NCI-H524 (cell line): ENCODE data around the gene SUPV3L1.
A peak's percentile ranks its signal among the peaks of the same experiment; 100 is the strongest.
"Not testable (repeated sequence)": the region's sequence is repeated elsewhere in the genome, so short reads cannot be mapped to it uniquely, and the experiment has no call there.

Experiments
- DNase-seq, 2 experiments: peaks; one replicate each; lab custom pipeline; 2025; lab: John Stamatoyannopoulos, UW

SUPV3L1 gene

DNA sequence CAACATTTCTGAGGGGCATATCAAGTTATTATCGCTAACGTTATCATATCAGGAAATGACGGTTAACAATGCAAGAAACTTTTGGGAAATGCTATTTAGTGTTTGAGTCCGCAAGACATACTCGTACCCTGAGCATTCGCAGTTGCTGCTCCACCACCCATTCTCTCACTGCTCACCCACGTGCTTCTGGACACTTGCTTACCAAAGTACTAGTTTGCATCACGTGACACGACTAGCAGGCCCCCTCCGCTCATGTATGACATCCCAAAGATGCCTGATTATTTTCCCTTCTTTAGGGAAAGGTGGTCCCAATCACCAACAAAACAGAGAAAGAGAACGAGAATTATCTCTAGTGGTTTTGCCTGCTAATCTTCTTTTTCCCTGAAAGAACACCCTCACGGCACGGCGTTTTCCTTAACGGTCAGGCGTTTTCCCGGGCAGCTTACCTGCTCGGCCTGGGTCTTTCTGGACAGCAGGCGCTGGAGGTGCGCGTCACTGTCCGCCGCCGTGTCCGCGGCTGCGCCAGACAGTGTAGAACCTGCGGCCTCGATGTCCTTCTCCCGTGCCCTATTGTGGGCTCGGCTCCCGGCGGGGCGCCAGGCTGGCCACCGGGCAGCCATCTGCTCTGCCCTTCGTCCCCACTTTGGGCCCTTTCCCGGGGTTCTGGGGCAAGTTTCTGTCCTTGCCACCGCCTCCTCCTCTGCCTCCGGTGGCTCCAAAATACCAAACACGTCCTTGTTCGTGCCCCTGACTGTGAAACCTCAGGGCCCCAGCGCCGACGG is at the start of gene SUPV3L1:
SUPV3L1 (plus strand) TSS at position 492 of the 782 bp plus-strand sequence; CDS start at position 550, 58 bp downstream.
- peak; percentile 64 to 84 for DNase-seq

DNA sequence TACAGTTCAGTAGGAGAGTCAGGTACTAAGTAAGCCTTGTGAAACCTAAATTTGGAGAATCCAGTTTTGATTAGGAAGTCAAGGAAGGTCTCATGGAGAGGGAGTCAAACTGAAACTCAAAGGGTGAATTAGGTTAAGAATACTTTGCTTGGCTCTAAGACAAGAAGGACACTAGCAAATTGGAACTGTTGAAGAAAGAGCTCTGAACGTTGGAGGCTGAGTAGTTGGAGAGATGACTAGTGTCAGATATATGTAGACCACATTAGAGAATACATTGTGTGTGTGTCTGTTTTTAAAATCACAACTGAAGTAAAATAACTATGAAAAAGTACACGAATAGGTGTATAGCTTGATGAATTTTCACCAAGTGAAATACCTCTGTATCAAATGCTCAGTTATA is 49.8 kb upstream of the SUPV3L1 start:
- no peak for DNase-seq

DNA sequence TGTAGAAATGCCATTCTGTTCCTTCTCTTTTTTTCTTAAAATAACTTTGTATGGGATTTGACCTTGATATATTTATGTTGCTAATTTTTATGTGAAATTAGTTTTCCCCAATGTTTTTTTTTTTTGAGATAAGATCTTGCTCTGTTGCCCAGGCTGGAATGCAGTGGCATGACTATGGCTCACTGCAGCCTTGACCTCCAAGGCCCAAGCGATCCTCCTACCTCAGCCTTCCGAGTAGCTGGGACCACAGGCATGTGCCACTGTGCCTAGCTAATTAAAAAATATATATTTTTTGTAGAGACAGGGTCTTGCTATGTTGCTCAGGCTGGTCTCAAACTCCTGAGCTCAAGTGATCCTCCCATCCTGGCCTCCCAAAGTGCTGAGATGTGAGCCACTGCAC is 40.1 kb upstream of the SUPV3L1 start:
- DNase-seq: no peak

DNA sequence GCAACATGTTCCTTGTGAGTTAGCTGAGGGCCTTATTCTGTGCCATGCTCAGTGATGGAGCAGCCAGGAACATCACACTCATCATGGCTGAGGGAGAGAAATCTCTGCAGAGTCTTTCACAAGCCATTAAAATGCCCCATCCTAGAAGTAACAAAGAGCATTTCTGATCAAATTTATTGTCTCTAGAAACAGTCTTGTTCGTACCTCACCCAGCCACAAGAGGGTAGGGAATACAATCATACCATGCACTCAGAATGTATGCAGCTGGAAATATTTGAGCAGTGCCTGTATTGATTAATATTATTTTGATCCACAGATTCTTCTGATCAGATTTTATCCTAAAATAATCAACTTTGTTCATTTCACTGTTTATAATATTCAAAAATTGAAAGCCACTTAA is 38.7 kb upstream of the SUPV3L1 start:
- no peak for DNase-seq

DNA sequence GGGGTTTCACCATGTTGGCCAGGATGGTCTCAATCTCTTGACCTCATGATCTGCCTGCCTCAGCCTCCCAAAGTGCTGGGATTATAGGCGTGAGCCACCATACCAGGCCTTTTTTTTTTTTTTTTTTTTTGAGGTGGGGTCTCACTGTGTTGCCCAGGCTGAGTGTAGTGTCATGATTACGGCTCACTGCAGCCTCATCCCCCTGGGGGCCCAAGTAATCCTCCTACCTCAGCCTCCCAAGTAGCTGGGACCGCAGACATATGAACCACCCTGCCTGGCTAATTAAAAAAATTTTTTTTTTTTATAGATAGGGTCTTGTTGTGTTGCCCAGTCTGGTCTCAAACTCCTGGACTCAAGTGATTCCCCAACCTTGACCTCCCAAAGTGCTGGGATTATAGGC is 38.0 kb upstream of the SUPV3L1 start:
- DNase-seq: not testable (repeated sequence)

DNA sequence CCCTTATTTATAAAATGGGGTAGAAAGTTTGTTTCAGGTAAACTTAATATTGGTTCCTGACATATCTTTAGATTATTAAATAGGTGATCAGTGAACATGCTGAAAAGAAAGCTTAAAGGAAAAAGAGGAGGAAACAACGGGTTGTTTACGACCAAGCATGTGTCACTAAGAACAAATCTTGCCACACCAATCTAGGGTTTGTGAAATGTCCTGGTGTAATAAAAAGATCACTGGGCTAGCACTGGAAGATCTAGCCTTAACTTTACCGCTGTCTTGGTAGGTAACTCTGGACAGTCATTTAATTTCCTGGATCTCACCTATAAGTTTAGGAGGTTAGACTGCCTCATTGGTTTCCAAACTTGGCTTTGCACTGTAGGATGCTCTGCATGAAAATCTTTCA is 37.1 kb upstream of the SUPV3L1 start:
- no peak for DNase-seq

DNA sequence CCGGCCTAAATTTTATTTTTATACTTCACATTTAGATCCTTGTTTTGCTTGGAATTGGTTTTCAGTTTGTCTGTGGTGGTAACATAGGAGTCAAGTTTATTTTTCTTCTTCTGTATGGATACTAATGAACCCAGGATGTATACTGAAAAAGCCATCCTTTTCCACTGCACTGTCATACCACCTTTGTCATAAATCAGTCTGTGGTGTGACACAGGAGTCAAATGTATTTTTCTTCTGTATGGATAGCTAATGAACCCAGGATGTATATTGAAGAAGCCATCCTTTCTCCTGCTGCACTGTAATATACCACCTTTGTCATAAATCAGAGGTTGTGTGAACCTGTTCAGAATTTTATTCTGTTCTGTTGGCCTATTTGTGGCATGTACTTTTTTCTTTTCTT is 34.7 kb upstream of the SUPV3L1 start:
- DNase-seq: no peak

DNA sequence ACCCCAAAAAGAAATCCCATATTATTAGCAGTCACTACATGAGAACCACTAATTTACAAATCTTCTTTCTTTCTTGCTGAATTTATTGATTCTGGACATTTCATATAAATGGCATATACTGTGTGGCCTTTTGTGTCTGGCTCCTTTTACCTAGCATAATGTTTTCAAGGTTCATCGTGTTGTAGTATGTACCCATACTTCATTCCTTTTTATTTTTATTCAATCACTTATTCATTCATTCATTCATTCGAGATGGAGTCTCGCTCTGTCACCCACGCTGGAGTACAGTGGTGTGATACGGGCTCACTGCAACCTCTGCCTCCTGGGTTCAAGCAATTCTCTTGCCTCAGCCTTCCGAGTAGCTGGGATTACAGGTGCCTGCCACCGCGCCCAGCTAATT is 34.2 kb upstream of the SUPV3L1 start:
- no peak for DNase-seq

DNA sequence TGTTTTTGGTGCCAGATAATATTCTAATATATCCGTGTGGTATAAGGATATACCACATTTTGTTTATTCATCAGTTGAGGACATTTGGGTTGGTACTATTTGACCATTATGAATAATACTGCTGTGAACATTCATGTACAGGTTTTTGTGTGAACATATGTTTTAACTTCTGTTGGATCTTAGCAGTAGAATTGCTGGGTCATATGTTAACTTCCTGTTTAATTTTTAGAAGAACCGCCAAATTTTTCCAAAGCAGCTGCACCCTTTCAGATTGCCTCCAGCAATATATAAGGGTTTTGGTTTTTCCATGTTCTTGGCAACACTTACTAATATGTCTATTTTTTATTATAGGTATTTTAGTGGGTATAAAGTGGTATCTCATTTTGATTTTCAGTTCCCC is 33.3 kb upstream of the SUPV3L1 start:
- no peak for DNase-seq

DNA sequence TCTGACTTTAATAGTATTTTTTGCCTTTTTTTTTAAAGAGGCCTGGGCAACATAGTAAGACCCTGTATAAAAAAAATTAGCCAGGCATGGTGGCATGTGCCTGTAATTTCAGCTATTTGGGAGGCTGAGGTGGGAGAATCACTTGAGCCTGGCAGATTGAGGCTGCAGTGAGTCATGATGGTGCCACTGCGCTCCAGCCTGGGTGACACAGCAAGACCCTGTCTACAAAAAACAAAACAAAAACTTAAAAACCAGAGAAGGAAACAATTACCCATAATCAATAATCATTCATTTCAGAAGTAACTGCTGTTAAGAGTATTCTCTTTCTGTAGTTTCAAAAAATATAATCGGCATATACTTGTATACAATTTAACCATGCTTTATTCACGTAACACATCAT is 28.1 kb upstream of the SUPV3L1 start:
- no peak for DNase-seq

DNA sequence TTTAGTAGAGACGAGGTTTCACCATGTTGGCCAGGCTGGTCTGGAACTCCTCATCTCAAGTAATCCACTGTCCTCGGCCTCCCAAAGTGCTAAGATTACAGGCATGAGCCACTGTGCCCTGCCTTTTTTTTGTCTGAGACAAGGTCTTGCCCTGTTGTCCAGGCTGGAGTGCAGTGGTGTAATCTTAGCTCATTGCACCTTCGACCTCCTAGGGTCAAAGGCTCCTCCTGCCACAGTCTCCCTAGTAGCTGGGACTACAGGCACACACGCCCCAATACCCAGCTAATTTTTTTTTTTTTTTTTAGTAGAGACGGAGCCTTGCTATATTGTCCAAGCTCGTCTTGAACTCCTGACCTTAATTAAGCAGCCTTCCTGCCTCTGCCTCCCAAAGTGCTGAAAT is 26.8 kb upstream of the SUPV3L1 start:
- no peak for DNase-seq

DNA sequence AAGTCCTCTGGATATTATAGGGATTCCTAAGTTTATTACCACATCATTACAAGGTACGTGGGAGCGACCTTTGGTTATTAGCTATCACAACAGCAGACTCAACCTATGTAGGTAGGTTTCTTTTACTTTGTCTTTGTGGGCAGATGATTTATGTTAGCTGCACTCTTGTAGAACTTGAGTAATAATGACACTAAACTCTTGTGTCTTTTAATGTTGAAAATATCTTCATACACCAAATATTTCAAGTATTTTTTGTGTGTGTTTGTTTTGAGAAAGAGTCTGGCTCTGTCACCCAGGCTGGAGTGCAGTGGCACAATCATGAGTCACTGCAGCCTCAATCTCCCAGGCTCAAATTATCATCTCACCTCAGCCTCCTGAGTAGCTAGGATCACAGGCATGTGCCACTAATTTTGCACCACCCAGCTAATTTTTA is 19.2 kb upstream of the SUPV3L1 start:
- no peak for DNase-seq

DNA sequence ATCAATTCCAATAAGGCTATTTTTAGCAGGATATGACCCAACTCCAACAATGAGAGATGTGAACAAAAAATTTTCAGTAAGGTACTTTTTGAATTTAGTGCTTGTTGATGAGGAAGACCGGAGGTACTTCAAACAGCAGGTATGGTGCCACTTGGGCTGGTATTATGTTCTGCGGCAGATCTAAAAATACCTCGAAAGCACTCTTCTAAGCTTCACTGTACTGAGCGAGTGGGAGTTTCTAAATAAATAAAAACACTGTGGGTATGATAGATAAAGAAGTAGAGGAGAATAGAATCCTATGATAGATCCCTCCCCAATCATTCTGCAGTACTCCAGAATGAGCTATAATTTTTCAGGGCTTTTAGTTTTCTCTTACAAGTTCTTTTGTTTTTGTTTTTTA is 11.5 kb upstream of the SUPV3L1 start:
- DNase-seq: no peak

DNA sequence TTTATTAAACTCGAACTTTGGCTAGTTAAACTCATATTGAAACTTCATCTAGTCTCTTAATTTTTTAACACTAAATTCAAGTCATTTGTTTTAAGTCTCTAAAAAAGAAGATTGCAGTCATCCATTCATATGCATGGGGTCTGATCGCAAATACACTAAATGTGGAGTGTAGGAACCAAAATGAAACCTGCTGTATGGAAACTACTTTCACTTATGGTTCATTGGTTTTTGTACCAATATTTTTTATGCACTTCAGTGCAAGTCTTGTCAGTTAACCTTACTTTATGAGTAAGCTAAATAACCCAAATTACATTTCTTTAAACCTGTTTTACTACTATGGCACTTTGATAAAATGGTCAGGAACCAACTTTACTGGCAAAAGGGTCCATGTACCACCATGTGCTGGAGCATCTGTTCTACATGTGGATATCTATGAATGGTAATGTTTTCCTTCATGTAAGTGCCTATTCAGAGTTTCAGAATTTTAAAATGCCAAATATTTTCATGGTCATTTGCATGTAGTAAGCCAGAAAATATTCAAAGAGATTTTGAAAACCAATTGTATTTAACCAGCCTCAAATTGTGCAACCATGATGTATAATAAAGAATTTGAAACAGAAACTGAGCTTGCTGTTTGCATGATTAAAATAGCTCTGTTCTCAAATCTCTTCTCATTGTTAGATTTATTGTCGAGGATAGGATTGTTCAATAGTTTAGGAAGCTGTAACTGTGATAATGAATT is 7.6 kb upstream of the SUPV3L1 start:
- no peak for DNase-seq

DNA sequence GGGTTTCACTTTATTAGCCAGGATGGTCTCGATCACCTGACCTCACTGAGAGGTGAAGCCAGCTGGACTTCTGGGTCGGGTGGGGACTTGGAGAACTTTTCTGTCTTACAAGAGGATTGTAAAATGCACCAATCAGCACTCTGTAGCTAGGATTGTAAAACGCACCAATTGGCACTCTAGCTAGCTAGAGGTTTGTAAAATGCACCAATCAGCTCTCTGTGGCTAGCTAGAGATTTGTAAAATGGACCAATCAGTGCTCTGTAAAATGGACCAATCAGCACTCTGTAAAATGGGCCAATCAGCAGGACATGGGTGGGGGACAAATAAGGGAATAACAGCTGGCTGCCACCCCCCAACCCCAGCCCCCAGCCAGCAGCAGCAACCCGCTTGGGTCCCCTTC is 4.7 kb upstream of the SUPV3L1 start:
- DNase-seq: not testable (repeated sequence)

DNA sequence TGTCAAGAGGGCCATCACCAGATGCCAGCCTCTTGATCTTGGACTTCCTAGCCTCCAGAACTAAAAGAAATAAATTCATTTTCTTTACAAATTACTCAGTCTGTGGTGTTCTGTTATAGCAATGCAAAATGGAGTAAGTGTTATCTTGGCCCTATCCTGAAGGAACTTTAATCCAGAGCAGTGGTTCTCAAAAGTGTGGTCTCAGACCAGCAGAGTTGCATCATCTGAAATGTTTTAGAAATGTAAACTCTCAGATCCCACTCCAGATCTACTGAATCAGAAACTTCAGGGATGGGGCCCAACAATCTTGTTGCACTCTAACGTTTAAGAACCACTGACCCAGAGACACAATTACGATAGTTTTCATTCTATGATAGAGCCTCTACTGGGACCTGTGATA is 3.2 kb upstream of the SUPV3L1 start:
- no peak for DNase-seq

DNA sequence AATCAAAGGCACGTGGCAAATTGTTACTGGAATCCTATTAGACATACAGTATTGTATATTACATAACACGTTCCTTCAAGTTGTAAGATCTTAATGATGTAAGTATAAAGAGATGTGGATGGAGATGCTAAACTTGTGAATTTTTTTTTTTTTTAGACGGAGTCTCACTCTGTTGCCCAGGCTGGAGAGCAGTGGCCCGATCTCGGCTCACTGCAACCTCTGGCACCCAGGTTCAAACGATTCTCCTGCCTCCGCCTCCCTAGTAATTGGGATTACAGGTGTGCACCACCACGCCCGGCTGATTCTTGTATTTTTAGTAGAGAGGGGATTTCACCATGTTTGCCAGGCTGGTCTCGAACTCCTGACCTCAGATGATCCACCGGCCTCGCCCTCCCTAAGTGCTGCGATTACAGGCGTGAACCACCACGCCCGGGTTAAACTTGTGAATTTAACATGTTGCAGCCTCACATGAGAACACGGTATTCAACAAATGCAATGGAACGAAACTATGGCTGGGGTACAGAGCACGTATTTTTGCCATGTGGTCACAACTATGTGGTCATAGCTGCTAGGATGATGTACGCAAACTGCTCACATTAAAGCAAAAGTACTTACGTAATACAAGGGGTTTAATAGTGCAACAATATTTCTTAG is 818 bp upstream of the SUPV3L1 start:
- DNase-seq: no peak

DNA sequence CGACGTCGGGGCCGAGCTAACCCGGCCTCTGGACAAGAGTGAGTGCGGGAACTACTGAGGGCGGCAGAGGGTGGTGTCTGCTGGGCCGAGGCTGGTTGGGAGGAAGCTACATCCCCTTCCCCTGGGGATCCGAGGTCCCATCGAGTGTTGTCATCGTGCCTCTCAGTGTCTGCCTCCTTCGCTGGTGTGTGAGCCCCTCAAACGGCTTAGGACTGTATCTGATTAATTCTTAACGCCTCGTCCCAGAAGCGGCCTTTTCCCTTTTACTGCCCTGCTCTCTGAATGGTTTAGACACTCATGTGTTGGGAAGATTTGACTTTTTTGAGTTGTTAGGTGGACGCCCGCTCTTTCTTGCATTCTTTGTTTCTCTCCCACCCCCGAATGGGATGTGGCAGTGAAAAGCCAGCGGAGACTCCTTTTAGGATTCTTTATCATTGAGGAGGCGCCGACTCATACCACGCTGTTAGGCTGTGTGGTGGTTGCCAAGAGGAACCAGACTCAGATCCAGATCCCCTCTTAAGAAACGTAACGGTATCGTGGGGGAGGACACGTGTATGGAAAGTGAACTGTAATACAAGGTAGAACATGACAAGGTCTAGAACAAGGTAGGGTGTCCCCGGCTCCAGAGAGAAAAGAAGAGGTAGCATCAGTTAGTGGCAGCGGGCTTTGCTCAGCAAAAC is 631 bp downstream of the SUPV3L1 start:
- DNase-seq: peak in 1 of 2 experiments; percentile 2

DNA sequence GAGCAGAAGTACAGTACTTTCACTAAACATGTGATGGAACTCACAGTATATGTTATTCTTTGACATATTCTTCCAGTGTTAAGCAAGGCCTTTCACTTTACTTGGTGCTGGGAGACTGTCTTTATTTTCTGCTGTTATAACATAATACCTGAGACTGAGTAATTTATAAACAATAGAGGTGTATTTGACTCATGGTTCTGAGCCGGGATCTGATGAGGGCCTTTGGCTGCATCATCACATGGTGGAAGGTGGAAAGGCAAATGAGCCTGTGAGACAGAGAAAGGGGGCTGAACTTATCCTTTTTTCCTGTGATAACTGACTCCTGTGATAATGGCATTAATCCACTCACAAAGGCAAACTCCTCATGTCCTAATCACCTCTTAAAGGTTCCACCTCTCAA is 1.4 kb downstream of the SUPV3L1 start:
- no peak for DNase-seq

DNA sequence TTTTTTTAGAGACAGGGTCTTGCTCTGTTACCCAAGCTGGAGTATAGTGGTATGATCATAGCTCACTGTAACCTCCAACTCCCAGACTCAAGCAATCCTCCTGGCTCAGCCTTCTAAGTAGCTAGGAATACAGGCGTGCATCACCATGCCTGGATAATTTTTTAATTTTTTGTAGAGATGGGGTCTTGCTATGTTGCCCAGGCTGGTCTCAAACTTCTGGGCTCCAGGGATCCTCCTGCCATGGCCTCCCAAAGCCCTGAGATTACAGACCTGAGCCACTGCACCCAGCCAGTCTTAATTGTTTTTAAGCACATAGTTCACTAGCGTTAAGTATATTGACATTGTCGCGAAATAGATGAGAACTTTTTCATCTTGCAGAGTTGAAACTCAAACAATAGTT is 2.0 kb downstream of the SUPV3L1 start:
- DNase-seq: no peak

DNA sequence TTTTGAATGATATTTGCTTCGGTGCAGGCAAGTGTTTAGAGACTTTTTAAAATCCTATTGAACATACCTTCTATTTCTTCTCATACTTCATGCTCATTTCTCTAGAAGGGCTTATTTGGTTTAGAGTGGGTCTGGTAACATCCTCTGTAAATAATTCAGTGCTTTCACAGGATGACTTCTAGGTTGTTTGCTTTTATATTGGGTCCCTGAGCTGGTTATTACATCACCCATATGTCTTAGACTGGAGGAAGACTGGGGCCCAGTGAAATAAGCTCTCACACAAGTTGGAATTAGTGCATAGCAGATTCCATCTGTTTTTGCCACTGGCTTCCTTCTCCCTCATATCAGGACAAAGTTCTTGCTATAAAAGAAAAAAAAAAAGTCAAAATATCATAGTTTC is 6.5 kb downstream of the SUPV3L1 start:
- DNase-seq: no peak

DNA sequence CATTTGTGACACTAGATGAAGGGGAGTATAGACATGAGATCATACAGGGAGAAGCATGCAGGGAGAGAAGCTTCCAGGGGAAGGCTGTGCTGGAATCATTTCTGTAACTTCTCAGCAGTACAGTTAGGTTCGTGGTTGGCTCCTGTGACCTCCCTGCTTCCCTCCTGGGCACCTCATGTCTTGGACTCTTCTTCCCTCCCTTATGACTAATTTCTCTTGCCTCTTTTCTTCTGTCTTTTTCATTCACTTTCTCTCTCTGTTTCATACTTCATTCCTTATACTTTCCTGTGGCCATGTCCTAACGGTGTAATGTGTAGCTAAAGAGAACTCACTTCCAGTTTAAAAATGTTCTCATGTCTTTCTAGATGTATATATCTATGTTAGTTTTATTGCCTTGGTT is 21.0 kb downstream of the SUPV3L1 start:
- no peak for DNase-seq
